B cell (primary cell): ENCODE data around the gene TSSK1B. TPM values are rescaled to one million over a fixed set of nuclear protein-coding genes. Genes with fewer than 3 reads are reported as not detected.

Experiments used
- ATAC-seq: fragments of 200-7000 bp; cut with Tn5 transposase; one replicate; pipeline ENCODE4 v1.10.0; 2021; ENCODE audit warnings: low read depth, mild to moderate bottlenecking, moderate number of reproducible peaks, moderate library complexity
- CTCF ChIA-PET: fragments of 350-600 bp; sonication (Branson Sonifier 250); formaldehyde crosslinking; loops from one replicate; lab custom pipeline; 2021; ENCODE audit warnings: antibody characterized with exemption, inconsistent platforms; lab: Charles Lee
- POLR2A ChIA-PET: fragments of 350-600 bp; sonication (Branson Sonifier 250); formaldehyde crosslinking; loops from one replicate; lab custom pipeline; 2021; ENCODE audit warnings: antibody characterized with exemption; lab: Charles Lee
- DNase-seq: peaks from one replicate; pipeline ENCODE4 v3.0.0; 2013
- H2AFZ ChIP-seq: 2 replicates; pipeline ENCODE4 v1.6.1; 2012; ENCODE audit warnings: mild to moderate bottlenecking, low read depth, low read length; ENCODE audit not compliant: insufficient read depth, poor library complexity, severe bottlenecking
- H3K27ac ChIP-seq, 2 donors: 1 replicate in 1 of 2; 2 replicates in 1 of 2; pipeline ENCODE4 v1.5.1; 2012 to 2013; ENCODE audit warnings: low read length in 2 of 2, mild to moderate bottlenecking in 2 of 2, moderate library complexity in 1 of 2
- H3K27me3 ChIP-seq, 4 experiments: fragments of 200-600 bp in 1 of 4; sonication (generic) in 1 of 4; replicated peaks in 1 of 4; 1 replicate in 2 of 4; 2 replicates in 2 of 4; pipeline versions ENCODE4 v1.6.1 to v1.7.0; 2013 to 2016; ENCODE audit warnings: low read length in 3 of 4, mild to moderate bottlenecking in 2 of 4, mixed read lengths in 1 of 4, moderate library complexity in 1 of 4; ENCODE audit not compliant: insufficient read depth in 4 of 4, control insufficient read depth in 3 of 4; ENCODE audit errors: control extremely low read depth in 1 of 4
- H3K36me3 ChIP-seq, 2 experiments: replicated peaks in 1 of 2; 1 replicate in 1 of 2; 2 replicates in 1 of 2; pipeline versions ENCODE4 v1.6.1 to v1.7.1; 2013; ENCODE audit warnings: low read length in 1 of 2; ENCODE audit not compliant: insufficient read depth in 2 of 2, control insufficient read depth in 1 of 2; ENCODE audit errors: control extremely low read depth in 1 of 2, extremely low read depth in 1 of 2
- H3K4me1 ChIP-seq, 2 donors: fragments of 200-600 bp in 1 of 2; sonication (generic) in 1 of 2; 1 replicate in 1 of 2; 2 replicates in 1 of 2; pipeline versions ENCODE4 v1.5.1 to v1.6.1; 2013 to 2017; ENCODE audit warnings: low read length in 2 of 2; ENCODE audit not compliant: control insufficient read depth in 2 of 2, insufficient read depth in 2 of 2
- H3K4me2 ChIP-seq: replicated peaks from 2 replicates; pipeline ENCODE3; 2012; ENCODE audit warnings: mild to moderate bottlenecking, low read depth, low read length; ENCODE audit not compliant: poor library complexity, severe bottlenecking
- H3K4me3 ChIP-seq, 5 experiments: fragments of 200-600 bp in 1 of 5; sonication (generic) in 1 of 5; 1 replicate in 3 of 5; 2 replicates in 2 of 5; pipeline versions ENCODE4 v1.5.1 to v1.7.0; 2011 to 2016; ENCODE audit warnings: low read length in 4 of 5, mild to moderate bottlenecking in 4 of 5, low read depth in 2 of 5, control low read depth in 1 of 5, moderate library complexity in 1 of 5; ENCODE audit not compliant: insufficient read depth in 1 of 5; ENCODE audit errors: control extremely low read depth in 1 of 5, extremely low read depth in 1 of 5
- H3K79me2 ChIP-seq: fragments of 200-600 bp; sonication (generic); one replicate; pipeline ENCODE4 v1.6.0; 2016; ENCODE audit warnings: low read length; ENCODE audit not compliant: control insufficient read depth, insufficient read depth
- H3K9ac ChIP-seq: fragments of 200-600 bp; sonication (generic); 2 replicates; pipeline ENCODE4 v1.6.1; 2017; ENCODE audit warnings: mild to moderate bottlenecking, low read length, moderate library complexity
- H3K9me3 ChIP-seq, 3 donors: one replicate each; pipeline versions ENCODE4 v1.6.1 to v1.7.1; 2013; ENCODE audit warnings: low read length in 2 of 3; ENCODE audit not compliant: control insufficient read depth in 2 of 3, insufficient read depth in 1 of 3; ENCODE audit errors: control extremely low read depth in 1 of 3
- H4K20me1 ChIP-seq: 2 replicates; pipeline ENCODE4 v1.6.0; 2012; ENCODE audit warnings: mild to moderate bottlenecking, low read length; ENCODE audit not compliant: insufficient read depth, control insufficient read depth, poor library complexity, severe bottlenecking
- H3K27ac Mint-ChIP-seq: one replicate; pipeline ENCODE4 v1.8.0; 2021; ENCODE audit warnings: mixed read lengths
- H3K27me3 Mint-ChIP-seq: one replicate; pipeline ENCODE4 v1.8.0; 2021; ENCODE audit warnings: mixed read lengths
- H3K4me1 Mint-ChIP-seq: one replicate; pipeline ENCODE4 v1.8.0; 2021; ENCODE audit warnings: mixed read lengths
- H3K4me3 Mint-ChIP-seq: one replicate; pipeline ENCODE4 v1.8.0; 2021; ENCODE audit warnings: mixed read lengths
- H3K9me3 Mint-ChIP-seq: one replicate; pipeline ENCODE4 v1.8.0; 2022; ENCODE audit warnings: mixed read lengths; ENCODE audit not compliant: insufficient read depth
- EZH2 ChIP-seq: IDR thresholded peaks from 2 replicates; pipeline ENCODE4 v1.6.1; 2012; ENCODE audit warnings: borderline replicate concordance, low read depth, mild to moderate bottlenecking, moderate library complexity, low read length; ENCODE audit not compliant: insufficient read depth, poor library complexity, severe bottlenecking
- WGBS: methylation state at CpG from one replicate; pipeline ENCODE4 v1.1.5; 2013; ENCODE audit warnings: missing lambda C conversion rate; ENCODE audit not compliant: insufficient coverage; 5-methylcytosine and 5-hydroxymethylcytosine counted together
- intact Hi-C: fragments of 100-400 bp; cut with micrococcal nuclease; formaldehyde crosslinking; loops from one replicate; pipeline ENCODE4 v1.10.0; 2022
- polyA plus RNA-seq: library from polyadenylated mRNA; depleted of rRNA; stranded (reverse); fragments of >200 nt; gene quantifications from 2 replicates; pipeline ENCODE4 v1.2.3, GENCODE V29; 2012
- total RNA-seq, 2 donors: library from RNA; stranded (reverse); fragments of 120-200 nt in 1 of 2; gene quantifications; 1 replicate in 1 of 2; 2 replicates in 1 of 2; pipeline versions ENCODE4 v1.2.3 to v1.2.4, GENCODE V29; 2013 to 2022
- TF ChIP-seq, protein P1 (sequence below): fragments of 200-600 bp; IDR thresholded peaks from one replicate; pipeline ENCODE4 v1.8.0; 2022; ENCODE audit warnings: antibody characterized with exemption, mild to moderate bottlenecking

The TSSK1B gene
- total and polyA plus RNA-seq, 2 donors (not counting 1 experiment from before 2014, with no cell fraction given), result not detected

- Histone ChIP-seq H3K36me3 (no peaks in the 10 kb centered on the region), H3K27me3 (peaks cover 0 to 7% (median 0%) of the 10 kb centered on the region in 4 experiments), H3K27ac (no peak overlapping the region), H4K20me1 (no peaks in the 10 kb centered on the region), H2AFZ (no peak overlapping the region), H3K79me2 (no peaks in the 10 kb centered on the region), H3K4me2 (no peak overlapping the region), H3K9ac (no peak overlapping the region), H3K9me3 (no peaks in the 10 kb centered on the region), H3K4me1 (no peaks in the 10 kb centered on the region), H3K4me3 (no peak overlapping the region)
- Mint-ChIP-seq H3K27ac (no peak overlapping the region), H3K4me3 (no peak overlapping the region), H3K4me1 (no peaks in the 10 kb centered on the region), H3K9me3 (no peaks in the 10 kb centered on the region), H3K27me3 (peaks cover 32% of the 10 kb centered on the region)
- intact Hi-C loops, result no loop called here
- TF ChIP-seq, protein P1, sequence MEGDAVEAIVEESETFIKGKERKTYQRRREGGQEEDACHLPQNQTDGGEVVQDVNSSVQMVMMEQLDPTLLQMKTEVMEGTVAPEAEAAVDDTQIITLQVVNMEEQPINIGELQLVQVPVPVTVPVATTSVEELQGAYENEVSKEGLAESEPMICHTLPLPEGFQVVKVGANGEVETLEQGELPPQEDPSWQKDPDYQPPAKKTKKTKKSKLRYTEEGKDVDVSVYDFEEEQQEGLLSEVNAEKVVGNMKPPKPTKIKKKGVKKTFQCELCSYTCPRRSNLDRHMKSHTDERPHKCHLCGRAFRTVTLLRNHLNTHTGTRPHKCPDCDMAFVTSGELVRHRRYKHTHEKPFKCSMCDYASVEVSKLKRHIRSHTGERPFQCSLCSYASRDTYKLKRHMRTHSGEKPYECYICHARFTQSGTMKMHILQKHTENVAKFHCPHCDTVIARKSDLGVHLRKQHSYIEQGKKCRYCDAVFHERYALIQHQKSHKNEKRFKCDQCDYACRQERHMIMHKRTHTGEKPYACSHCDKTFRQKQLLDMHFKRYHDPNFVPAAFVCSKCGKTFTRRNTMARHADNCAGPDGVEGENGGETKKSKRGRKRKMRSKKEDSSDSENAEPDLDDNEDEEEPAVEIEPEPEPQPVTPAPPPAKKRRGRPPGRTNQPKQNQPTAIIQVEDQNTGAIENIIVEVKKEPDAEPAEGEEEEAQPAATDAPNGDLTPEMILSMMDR, result no peak
- no peak for TF ChIP-seq EZH2
- POLR2A ChIA-PET, result no interaction called here
- ATAC-seq, result no peak
- WGBS, result no CpG with 5 or more reads among the region's 2 CpGs
- CTCF ChIA-PET, result no interaction called here
- DNase-seq, result no peak
Observed at GRCh38 chr5:113450929-113451328, 16.1 kb upstream of the TSSK1B start.

DNA sequence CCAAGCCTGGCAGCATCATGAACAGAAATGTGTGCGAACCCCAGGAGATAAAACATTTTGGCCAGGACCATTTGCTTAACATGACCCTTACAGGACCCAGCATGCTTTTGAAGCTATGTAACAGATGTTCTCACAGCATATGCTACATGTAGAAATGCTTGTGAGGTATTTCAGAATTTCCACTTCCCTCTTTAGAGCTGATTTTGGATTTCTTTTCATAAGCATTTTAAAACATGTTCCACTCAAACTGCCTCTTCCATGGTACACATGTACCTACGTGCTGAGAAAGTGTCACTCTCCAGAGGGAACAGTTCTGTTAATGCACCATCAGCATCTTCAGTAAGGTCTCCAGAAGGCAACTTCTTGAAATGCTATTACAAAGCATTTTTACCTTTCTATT is 15.7 kb upstream of the TSSK1B start:
- TF ChIP-seq, protein P1, result no peak
- no peak for TF ChIP-seq EZH2
- no peak overlapping the region for H2AFZ ChIP-seq
- H3K9me3 ChIP-seq, result no peaks in the 10 kb centered on the region
- peaks cover 0 to 7% (median 0%) of the 10 kb centered on the region in 4 experiments for H3K27me3 ChIP-seq
- H3K36me3 ChIP-seq, result no peaks in the 10 kb centered on the region
- Mint-ChIP-seq H3K27ac (no peak overlapping the region), H3K4me3 (no peak overlapping the region), H3K4me1 (no peaks in the 10 kb centered on the region), H3K9me3 (no peaks in the 10 kb centered on the region), H3K27me3 (peaks cover 36% of the 10 kb centered on the region)
- 57% methylated on average over 2 of the region's 2 CpGs for WGBS
- H3K9ac ChIP-seq, result no peak overlapping the region
- no peaks in the 10 kb centered on the region for H4K20me1 ChIP-seq
- no peak overlapping the region for H3K4me3 ChIP-seq
- intact Hi-C loops, result no loop called here
- POLR2A ChIA-PET, result no interaction called here
- no peak overlapping the region for H3K27ac ChIP-seq
- no peaks in the 10 kb centered on the region for H3K4me1 ChIP-seq
- no peak for DNase-seq
- H3K79me2 ChIP-seq, result no peaks in the 10 kb centered on the region
- H3K4me2 ChIP-seq, result no peak overlapping the region
- CTCF ChIA-PET, result no interaction called here
- no peak for ATAC-seq
